Measurements from ENCODE around the gene BPHL. TPM values are rescaled to one million over a fixed set of nuclear protein-coding genes. Genes with fewer than 3 reads are reported as not detected.
"Not testable (repeated sequence)": the region's sequence is repeated elsewhere in the genome, so short reads cannot be mapped to it uniquely, and the experiment has no call there.

The BPHL gene
- polyA plus RNA-seq, 1 donor (not counting 4 experiments of a cell fraction or from before 2014, with no cell fraction given) = 21.9 TPM

DNA sequence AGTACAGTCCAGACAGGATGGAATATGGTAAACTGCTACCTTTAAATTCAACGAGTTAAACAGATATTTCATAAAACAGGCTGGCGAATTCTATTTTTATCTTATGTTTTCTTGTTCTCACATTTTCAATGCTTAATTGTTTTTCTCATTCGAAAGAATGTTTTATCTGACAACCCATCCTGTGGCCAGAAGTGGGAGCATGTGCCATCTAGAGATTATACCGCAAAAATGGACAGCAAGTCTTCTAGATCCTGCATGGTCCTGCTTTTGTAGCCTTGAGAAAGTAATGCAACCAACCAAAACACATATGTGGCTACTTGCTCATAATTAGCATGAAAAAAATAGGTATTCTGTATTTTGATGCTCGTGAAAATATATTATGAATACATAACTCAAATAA lies 78.3 kb downstream of the BPHL start:
- H3K9me1 ChIP-seq (ENCODE audit: control insufficient read depth, extremely low read depth, insufficient read depth, low read length) = no peaks in the 10 kb centered on the region
- no peaks in the 10 kb centered on the region for H3K27me3 ChIP-seq (ENCODE audit: control insufficient read depth, extremely low read depth, insufficient read depth, low read length)
- TF ChIP-seq EZH2 (IDR thresholded peaks at IDR 0.05; ENCODE audit: low read length) = no peak
- no peak for TF ChIP-seq CTCF (optimal IDR thresholded peaks at IDR 0.05 in 1 of 3, IDR thresholded peaks at IDR 0.05 in 1 of 3, conservative IDR thresholded peaks at IDR 0.05 in 1 of 3; ENCODE audit: extremely low read depth in 1 of 3, insufficient read depth in 2 of 3, low read length in 3 of 3)
- no peaks in the 10 kb centered on the region for H3K4me1 ChIP-seq (ENCODE audit: control insufficient read depth, extremely low read depth, insufficient read depth, low read length)
- no peak overlapping the region for H3K4me3 ChIP-seq (ENCODE audit: control insufficient read depth in 2 of 3, extremely low read depth in 1 of 3, insufficient read depth in 2 of 3, low read depth in 1 of 3, low read length in 3 of 3)
- DNase-seq (ENCODE audit: low read depth, low spot score) (no peak), FAIRE-seq (no peak)
- H3K36me3 ChIP-seq (ENCODE audit: control insufficient read depth in 2 of 2, extremely low read depth in 1 of 2, insufficient read depth in 2 of 2, low read length in 2 of 2) = no peaks in the 10 kb centered on the region
- H3K9ac ChIP-seq (ENCODE audit: control insufficient read depth, extremely low read depth, insufficient read depth, low read length) = no peak overlapping the region
- H3K9me3 ChIP-seq (ENCODE audit: control insufficient read depth, low read depth, low read length) = no peaks in the 10 kb centered on the region
- H2AFZ ChIP-seq (ENCODE audit: control insufficient read depth, low read length) = no peak overlapping the region
- dilution Hi-C loops (cut with MboI; ENCODE audit: extremely low pct_ligation_motif_present, low sequenced_read_pairs) = no loop called here
- H3K4me2 ChIP-seq (ENCODE audit: control insufficient read depth, extremely low read depth, insufficient read depth, low read depth, low read length) = no peak overlapping the region
- H3K79me2 ChIP-seq (ENCODE audit: control insufficient read depth, insufficient read depth, low read length) = no peaks in the 10 kb centered on the region
- H4K20me1 ChIP-seq (ENCODE audit: control insufficient read depth, extremely low read depth, insufficient read depth, low read length) = no peaks in the 10 kb centered on the region
- H3K27ac ChIP-seq (ENCODE audit: control insufficient read depth, insufficient read depth, low read length) = no peak overlapping the region

- H3K9me1 ChIP-seq (ENCODE audit: control insufficient read depth, extremely low read depth, insufficient read depth, low read length); H3K36me3 ChIP-seq (ENCODE audit: control insufficient read depth in 2 of 2, extremely low read depth in 1 of 2, insufficient read depth in 2 of 2, low read length in 2 of 2); H3K79me2 ChIP-seq (ENCODE audit: control insufficient read depth, insufficient read depth, low read length); H3K9me3 ChIP-seq (ENCODE audit: control insufficient read depth, low read depth, low read length); H2AFZ ChIP-seq (ENCODE audit: control insufficient read depth, low read length); H3K27ac ChIP-seq (ENCODE audit: control insufficient read depth, insufficient read depth, low read length); FAIRE-seq; DNase-seq (ENCODE audit: low read depth, low spot score); H3K27me3 ChIP-seq (ENCODE audit: control insufficient read depth, extremely low read depth, insufficient read depth, low read length); H3K4me1 ChIP-seq (ENCODE audit: control insufficient read depth, extremely low read depth, insufficient read depth, low read length); H3K9ac ChIP-seq (ENCODE audit: control insufficient read depth, extremely low read depth, insufficient read depth, low read length); H3K4me2 ChIP-seq (ENCODE audit: control insufficient read depth, extremely low read depth, insufficient read depth, low read depth, low read length); H3K4me3 ChIP-seq (ENCODE audit: control insufficient read depth in 2 of 3, extremely low read depth in 1 of 3, insufficient read depth in 2 of 3, low read depth in 1 of 3, low read length in 3 of 3); H4K20me1 ChIP-seq (ENCODE audit: control insufficient read depth, extremely low read depth, insufficient read depth, low read length); dilution Hi-C loops (cut with MboI; ENCODE audit: extremely low pct_ligation_motif_present, low sequenced_read_pairs): not testable (repeated sequence)
These were observed 79.2 kb downstream of the BPHL start for GRCh38 chr6:3197734-3198133.

GRCh38 chr6:3199382-3199781 lies 80.9 kb downstream of the BPHL start:
- TF ChIP-seq EZH2 (IDR thresholded peaks at IDR 0.05; ENCODE audit: low read length) = no peak
- no peak for TF ChIP-seq CTCF (optimal IDR thresholded peaks at IDR 0.05 in 1 of 3, IDR thresholded peaks at IDR 0.05 in 1 of 3, conservative IDR thresholded peaks at IDR 0.05 in 1 of 3; ENCODE audit: extremely low read depth in 1 of 3, insufficient read depth in 2 of 3, low read length in 3 of 3)
- DNase-seq (ENCODE audit: low read depth, low spot score) = no peak
- Histone ChIP-seq H3K27ac (ENCODE audit: control insufficient read depth, insufficient read depth, low read length) (no peak overlapping the region), H3K9me3 (ENCODE audit: control insufficient read depth, low read depth, low read length) (no peaks in the 10 kb centered on the region), H4K20me1 (ENCODE audit: control insufficient read depth, extremely low read depth, insufficient read depth, low read length) (no peaks in the 10 kb centered on the region), H3K4me2 (ENCODE audit: control insufficient read depth, extremely low read depth, insufficient read depth, low read depth, low read length) (no peak overlapping the region), H2AFZ (ENCODE audit: control insufficient read depth, low read length) (no peak overlapping the region), H3K9ac (ENCODE audit: control insufficient read depth, extremely low read depth, insufficient read depth, low read length) (no peak overlapping the region), H3K79me2 (ENCODE audit: control insufficient read depth, insufficient read depth, low read length) (no peaks in the 10 kb centered on the region), H3K4me3 (ENCODE audit: control insufficient read depth in 2 of 3, extremely low read depth in 1 of 3, insufficient read depth in 2 of 3, low read depth in 1 of 3, low read length in 3 of 3) (no peak overlapping the region), H3K9me1 (ENCODE audit: control insufficient read depth, extremely low read depth, insufficient read depth, low read length) (no peaks in the 10 kb centered on the region), H3K36me3 (ENCODE audit: control insufficient read depth in 2 of 2, extremely low read depth in 1 of 2, insufficient read depth in 2 of 2, low read length in 2 of 2) (no peaks in the 10 kb centered on the region), H3K27me3 (ENCODE audit: control insufficient read depth, extremely low read depth, insufficient read depth, low read length) (no peaks in the 10 kb centered on the region), H3K4me1 (ENCODE audit: control insufficient read depth, extremely low read depth, insufficient read depth, low read length) (no peaks in the 10 kb centered on the region)
- dilution Hi-C loops (cut with MboI; ENCODE audit: extremely low pct_ligation_motif_present, low sequenced_read_pairs) = no loop called here
- FAIRE-seq = no peak
